ENCODE data around the gene ITGB7.

Gene ITGB7

DNA sequence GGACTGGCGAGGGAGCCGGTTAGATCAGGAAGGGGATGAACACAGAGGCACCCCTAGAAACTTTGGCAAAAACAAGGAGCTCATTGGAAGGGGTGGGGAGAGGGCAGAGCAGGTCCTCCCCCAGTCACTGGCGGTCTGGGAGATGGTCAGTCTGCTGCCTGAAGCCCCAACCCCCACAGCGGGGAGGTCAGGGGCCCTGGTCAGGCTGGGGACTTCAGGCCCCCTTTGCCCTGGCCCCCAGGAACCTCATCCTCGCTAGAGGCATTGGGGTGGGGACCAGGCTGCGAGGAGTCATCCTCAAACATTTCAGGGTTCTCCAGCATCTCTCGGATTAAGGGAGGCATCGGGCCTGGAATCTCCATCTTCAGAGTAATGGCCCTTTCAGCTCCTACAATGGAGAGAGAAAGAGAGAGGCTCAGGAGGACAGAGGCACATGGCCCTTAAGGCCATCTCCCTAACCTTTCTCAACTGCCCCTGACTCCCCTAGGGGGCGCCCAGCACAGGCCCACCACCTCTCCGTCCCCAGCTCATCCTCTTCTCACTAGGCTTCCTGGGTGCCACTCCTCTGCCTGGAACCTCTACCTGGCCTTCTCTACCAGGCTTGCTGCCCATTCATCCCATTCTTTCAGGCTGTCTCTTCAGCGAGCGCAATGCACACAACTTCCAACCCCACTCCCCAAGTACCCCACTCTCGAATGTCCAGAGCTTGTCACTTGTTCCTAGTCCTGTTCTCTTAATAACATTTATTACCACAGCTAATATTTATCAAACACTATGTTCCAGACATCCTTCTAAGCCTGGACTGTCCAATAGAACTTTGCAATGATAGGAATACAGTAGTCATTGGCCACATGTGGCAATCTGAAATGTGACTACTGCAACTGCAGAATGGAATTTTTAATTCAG is 4.7 kb upstream of the ITGB7 start:
- Histone ChIP-seq H3K36me3 (ENCODE audit: control insufficient read depth in 2 of 2, insufficient read depth in 1 of 2, low read length in 2 of 2) (peaks cover 0 to 39% of the 10 kb centered on the region in 2 experiments; a peak in 1 of 3 replicates), H3K9me3 (ENCODE audit: control insufficient read depth, insufficient read depth, low read depth, low read length) (no peaks in the 10 kb centered on the region), H3K4me3 (ENCODE audit: low read depth, low read length) (no peak overlapping the region), H3K4me1 (ENCODE audit: control insufficient read depth, insufficient read depth, low read length) (no peaks in the 10 kb centered on the region), H3K27ac (ENCODE audit: extremely low read depth, low read depth, low read length) (no peak overlapping the region)
- POLR2A ChIA-PET, result interaction anchor here (1.1 to 1.2 kb wide), 4 partner anchors 9 to 109 kb away, joined by 3 read pairs; partner anchors contain the start of genes AAAS and MYG1
- CTCF ChIA-PET, result interaction anchor here (0.5 to 11.6 kb wide), 29 partner anchors 9 to 233 kb away, joined by 3 to 144 read pairs (median 5); partner anchors contain the start of genes AAAS, ESPL1, PFDN5 and SPRYD3
- TF ChIP-seq CTCF (tag by site-specific recombination; IDR thresholded peaks at IDR 0.05) (peak; percentile 58), ZFP41 (tag by site-specific recombination; IDR thresholded peaks at IDR 0.05; ENCODE audit: borderline replicate concordance) (no peak)

- no peak for TF ChIP-seq ZNF350 (tag by site-specific recombination; IDR thresholded peaks at IDR 0.05)
- no peaks in the 10 kb centered on the region for H3K4me1 ChIP-seq (ENCODE audit: control insufficient read depth, insufficient read depth, low read length)
- no peak overlapping the region for H3K27ac ChIP-seq (ENCODE audit: extremely low read depth, low read depth, low read length)
- no peak overlapping the region for H3K4me3 ChIP-seq (ENCODE audit: low read depth, low read length)
- peaks cover 0 to 39% of the 10 kb centered on the region in 2 experiments; a peak in 1 of 3 replicates for H3K36me3 ChIP-seq (ENCODE audit: control insufficient read depth in 2 of 2, insufficient read depth in 1 of 2, low read length in 2 of 2)
- CTCF ChIA-PET, result interaction anchor here (0.9 to 11.6 kb wide), 16 partner anchors 9 to 145 kb away, joined by 3 to 144 read pairs (median 13); partner anchors contain the start of genes AAAS, ESPL1 and PFDN5
- H3K9me3 ChIP-seq (ENCODE audit: control insufficient read depth, insufficient read depth, low read depth, low read length), result no peaks in the 10 kb centered on the region
- POLR2A ChIA-PET, result interaction anchor here (1.1 kb wide), 1 partner anchor 58 kb away, joined by 3 read pairs; no protein-coding TSS in a partner anchor
These were observed 3.8 kb upstream of the ITGB7 start for GRCh38 chr12:53210843-53211242.

GRCh38 chr12:53208877-53209463 is 1.9 kb upstream of the ITGB7 start:
- TF ChIP-seq, protein P1, sequence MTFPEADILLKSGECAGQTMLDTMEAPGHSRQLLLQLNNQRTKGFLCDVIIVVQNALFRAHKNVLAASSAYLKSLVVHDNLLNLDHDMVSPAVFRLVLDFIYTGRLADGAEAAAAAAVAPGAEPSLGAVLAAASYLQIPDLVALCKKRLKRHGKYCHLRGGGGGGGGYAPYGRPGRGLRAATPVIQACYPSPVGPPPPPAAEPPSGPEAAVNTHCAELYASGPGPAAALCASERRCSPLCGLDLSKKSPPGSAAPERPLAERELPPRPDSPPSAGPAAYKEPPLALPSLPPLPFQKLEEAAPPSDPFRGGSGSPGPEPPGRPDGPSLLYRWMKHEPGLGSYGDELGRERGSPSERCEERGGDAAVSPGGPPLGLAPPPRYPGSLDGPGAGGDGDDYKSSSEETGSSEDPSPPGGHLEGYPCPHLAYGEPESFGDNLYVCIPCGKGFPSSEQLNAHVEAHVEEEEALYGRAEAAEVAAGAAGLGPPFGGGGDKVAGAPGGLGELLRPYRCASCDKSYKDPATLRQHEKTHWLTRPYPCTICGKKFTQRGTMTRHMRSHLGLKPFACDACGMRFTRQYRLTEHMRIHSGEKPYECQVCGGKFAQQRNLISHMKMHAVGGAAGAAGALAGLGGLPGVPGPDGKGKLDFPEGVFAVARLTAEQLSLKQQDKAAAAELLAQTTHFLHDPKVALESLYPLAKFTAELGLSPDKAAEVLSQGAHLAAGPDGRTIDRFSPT (tag by site-specific recombination; IDR thresholded peaks at IDR 0.05), result no peak
- peak; percentile 93 for TF ChIP-seq ZNF664 (tag by site-specific recombination; IDR thresholded peaks at IDR 0.05)
- Histone ChIP-seq H3K4me3 (ENCODE audit: low read depth, low read length) (no peak overlapping the region), H3K4me1 (ENCODE audit: control insufficient read depth, insufficient read depth, low read length) (no peaks in the 10 kb centered on the region), H3K9me3 (ENCODE audit: control insufficient read depth, insufficient read depth, low read depth, low read length) (no peaks in the 10 kb centered on the region), H3K27ac (ENCODE audit: extremely low read depth, low read depth, low read length) (no peak overlapping the region), H3K36me3 (ENCODE audit: control insufficient read depth in 2 of 2, insufficient read depth in 1 of 2, low read length in 2 of 2) (peaks cover 0 to 29% of the 10 kb centered on the region in 2 experiments; a peak in 1 of 3 replicates)
- ChIA-PET CTCF (interaction anchor here (1.0 to 11.6 kb wide), 6 partner anchors 10 to 112 kb away, joined by 3 to 144 read pairs (median 7); partner anchors contain the start of genes AAAS and ESPL1), POLR2A (no interaction called here)

DNA sequence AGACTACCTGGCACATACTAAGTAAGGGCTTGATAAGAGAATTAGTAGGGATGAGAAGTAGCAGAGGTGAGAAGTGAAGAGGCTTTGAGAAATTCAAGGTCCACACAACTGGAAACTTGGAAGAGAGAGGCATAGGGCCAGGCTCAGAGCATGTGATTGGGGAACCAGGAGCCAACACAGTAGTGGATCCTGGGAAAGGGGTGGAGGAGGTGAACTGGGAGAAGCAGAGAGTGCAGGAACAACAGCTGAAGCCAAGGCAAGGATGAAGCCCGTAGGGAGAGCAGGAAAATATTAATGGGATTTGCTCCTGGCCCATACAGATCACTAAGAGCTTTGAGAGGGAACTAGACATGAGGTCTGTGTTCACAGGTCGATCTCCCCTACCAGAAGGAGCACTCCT is 1.4 kb upstream of the ITGB7 start:
- Histone ChIP-seq H3K27ac (ENCODE audit: extremely low read depth, low read depth, low read length) (no peak overlapping the region), H3K36me3 (ENCODE audit: control insufficient read depth in 2 of 2, insufficient read depth in 1 of 2, low read length in 2 of 2) (peaks cover 0 to 24% of the 10 kb centered on the region in 2 experiments; a peak in 1 of 3 replicates), H3K9me3 (ENCODE audit: control insufficient read depth, insufficient read depth, low read depth, low read length) (no peaks in the 10 kb centered on the region), H3K4me1 (ENCODE audit: control insufficient read depth, insufficient read depth, low read length) (no peaks in the 10 kb centered on the region), H3K4me3 (ENCODE audit: low read depth, low read length) (no peak overlapping the region)
- POLR2A ChIA-PET, result no interaction called here
- CTCF ChIA-PET, result interaction anchor here (0.9 to 11.6 kb wide), 8 partner anchors 10 to 143 kb away, joined by 3 to 144 read pairs (median 4); partner anchors contain the start of genes AAAS and ESPL1
- no peak for TF ChIP-seq ZNF366 (tag by site-specific recombination; conservative IDR thresholded peaks at IDR 0.05)
